A549 (cell line): Measurements from ENCODE around the gene PHF21A. TPM values are rescaled to one million over a fixed set of nuclear protein-coding genes. Genes with fewer than 3 reads are reported as not detected.

ENCODE experiments used
- ATAC-seq, 2 experiments: fragments of 200-7000 bp in 1 of 2; fragments of >200 bp in 1 of 2; cut with Nextera tagmentation in 1 of 2; cut with Tn5 transposase in 1 of 2; 3 replicates each; pipeline versions ENCODE4 v1.8.0 to v1.9.1; 2018 to 2020; ENCODE audit warnings: mild to moderate bottlenecking in 1 of 2, moderate library complexity in 1 of 2
- CTCF ChIA-PET: fragments of 300-600 bp; sonication (Branson Sonifier 250); formaldehyde crosslinking; extraction: SDS; loops from one replicate; lab custom pipeline; 2021; ENCODE audit warnings: antibody characterized with exemption, inconsistent platforms; lab: Yijun Ruan, JAX
- POLR2A ChIA-PET: fragments of 350-600 bp; formaldehyde crosslinking; extraction: SDS; loops from one replicate; lab custom pipeline; 2021; ENCODE audit warnings: antibody characterized with exemption, inconsistent platforms; lab: Yijun Ruan, JAX
- DNase-seq, 2 experiments: peaks; one replicate each; pipeline versions ENCODE4 v3.0.0 to v3.0.0-alpha.2; 2011 to 2016; ENCODE audit warnings: low read depth in 1 of 2, low spot score in 1 of 2
- FAIRE-seq: peaks from 2 replicates; lab custom pipeline; 2011; peaks lifted over from hg19 to GRCh38; lab: Jason Lieb, UNC
- H3K27ac ChIP-seq, 2 experiments: fragments of >200 bp; sonication (Bioruptor Twin); formaldehyde crosslinking; 3 replicates each; pipeline ENCODE4 v1.5.1; 2016 to 2017
- H3K4me1 ChIP-seq: fragments of >200 bp; sonication (Bioruptor Twin); formaldehyde crosslinking; 3 replicates; pipeline ENCODE4 v1.6.1; 2016
- H3K4me2 ChIP-seq: fragments of >200 bp; sonication (Bioruptor Twin); formaldehyde crosslinking; 3 replicates; pipeline ENCODE4 v1.6.1; 2016
- H3K4me3 ChIP-seq: fragments of >200 bp; sonication (Bioruptor Twin); formaldehyde crosslinking; 3 replicates; pipeline ENCODE4 v1.5.1; 2016
- H3K9me3 ChIP-seq: fragments of >200 bp; sonication (Bioruptor Twin); formaldehyde crosslinking; 3 replicates; pipeline ENCODE4 v1.6.1; 2016
- ATOH8 ChIP-seq: fragments of 250-450 bp; sonication (Bioruptor Pico); IDR thresholded peaks from 2 replicates; pipeline ENCODE4 v1.5.0; 2020; ENCODE audit warnings: low read depth, mild to moderate bottlenecking, moderate library complexity
- CBX8 ChIP-seq: fragments of 200-600 bp; sonication (generic); IDR thresholded peaks from 2 replicates; pipeline ENCODE4 v1.6.1; 2016
- CEBPB ChIP-seq, 2 experiments: fragments of >200 bp in 1 of 2; sonication (Bioruptor Twin) in 1 of 2; formaldehyde crosslinking in 1 of 2; IDR thresholded peaks; 2 replicates each; pipeline ENCODE4 v1.6.1; 2012 to 2016
- CHD2 ChIP-seq: fragments of 150-350 bp; IDR thresholded peaks from 2 replicates; pipeline ENCODE4 v1.6.1; 2014; ENCODE audit warnings: low read length; ENCODE audit not compliant: partially characterized antibody
- EHF ChIP-seq: fragments of 250-450 bp; sonication (Bioruptor Pico); IDR thresholded peaks from 2 replicates; pipeline ENCODE4 v1.5.0; 2020; ENCODE audit warnings: mild to moderate bottlenecking
- EP300 ChIP-seq, 2 experiments: fragments of >200 bp; sonication (Bioruptor Twin); formaldehyde crosslinking; IDR thresholded peaks; 2 replicates in 1 of 2; 3 replicates in 1 of 2; pipeline ENCODE4 v1.6.1; 2016 to 2017
- ESRRA ChIP-seq: fragments of 150-350 bp; IDR thresholded peaks from 2 replicates; pipeline ENCODE4 v1.6.1; 2014; ENCODE audit warnings: mild to moderate bottlenecking, low read length, borderline replicate concordance
- FOSB ChIP-seq: fragments of 250-450 bp; sonication (Bioruptor Pico); IDR thresholded peaks from 2 replicates; pipeline ENCODE4 v1.5.0; 2020; ENCODE audit warnings: mild to moderate bottlenecking, moderate library complexity
- HEYL ChIP-seq: fragments of 250-450 bp; sonication (Bioruptor Pico); IDR thresholded peaks from 2 replicates; pipeline ENCODE4 v1.8.0; 2021; ENCODE audit warnings: mild to moderate bottlenecking, moderate library complexity
- HOXA7 ChIP-seq: fragments of 250-450 bp; sonication (Bioruptor Pico); IDR thresholded peaks from 2 replicates; pipeline ENCODE4 v1.5.0; 2020; ENCODE audit warnings: mild to moderate bottlenecking, moderate library complexity
- HOXB5 ChIP-seq: fragments of 250-450 bp; sonication (Bioruptor Pico); IDR thresholded peaks from 2 replicates; pipeline ENCODE4 v1.5.0; 2020; ENCODE audit warnings: mild to moderate bottlenecking, moderate library complexity
- JUN ChIP-seq, 2 experiments: fragments of >200 bp; sonication (Bioruptor Twin); formaldehyde crosslinking; IDR thresholded peaks; 2 replicates in 1 of 2; 3 replicates in 1 of 2; pipeline ENCODE4 v1.6.1; 2016 to 2017
- JUNB ChIP-seq: fragments of >200 bp; sonication (Bioruptor Twin); formaldehyde crosslinking; IDR thresholded peaks from 2 replicates; pipeline ENCODE4 v1.6.1; 2016
- KDM1A ChIP-seq: fragments of 200-600 bp; sonication (generic); IDR thresholded peaks from 2 replicates; pipeline ENCODE4 v1.6.1; 2016; ENCODE audit warnings: low read depth, mild to moderate bottlenecking
- KDM5A ChIP-seq: fragments of 200-600 bp; sonication (generic); IDR thresholded peaks from 2 replicates; pipeline ENCODE4 v1.6.1; 2016; ENCODE audit warnings: antibody characterized with exemption, mild to moderate bottlenecking
- MAX ChIP-seq: IDR thresholded peaks from 2 replicates; pipeline ENCODE4 v1.6.1; 2012
- MAZ ChIP-seq: fragments of 150-350 bp; IDR thresholded peaks from 2 replicates; pipeline ENCODE4 v1.6.1; 2014; ENCODE audit warnings: antibody characterized with exemption, low read depth, low read length, borderline replicate concordance
- MYC ChIP-seq: IDR thresholded peaks from 2 replicates; pipeline ENCODE4 v1.6.1; 2012; ENCODE audit warnings: mild to moderate bottlenecking, inconsistent platforms, low read length, improper control_type of control experiment, borderline replicate concordance
- NFE2L2 ChIP-seq: fragments of 150-350 bp; conservative IDR thresholded peaks from 2 replicates; pipeline ENCODE4 v1.6.1; 2014; ENCODE audit warnings: low read length
- NR3C1 ChIP-seq: fragments of >200 bp; sonication (Bioruptor Twin); formaldehyde crosslinking; IDR thresholded peaks from 3 replicates; pipeline ENCODE4 v1.6.1; 2017
- PBX3 ChIP-seq: IDR thresholded peaks from 2 replicates; pipeline ENCODE4 v1.6.1; 2012
- PHF8 ChIP-seq: fragments of 200-600 bp; sonication (generic); IDR thresholded peaks from 2 replicates; pipeline ENCODE4 v1.6.1; 2016; ENCODE audit warnings: low read depth, mild to moderate bottlenecking, antibody characterized with exemption, moderate library complexity, borderline replicate concordance
- POLR2A ChIP-seq: IDR thresholded peaks from 2 replicates; pipeline ENCODE4 v1.6.1; 2012; ENCODE audit warnings: mild to moderate bottlenecking, low read length
- RFX5 ChIP-seq: fragments of 450-650 bp; IDR thresholded peaks from 2 replicates; pipeline ENCODE4 v1.7.1; 2014; ENCODE audit warnings: antibody characterized with exemption, mild to moderate bottlenecking, moderate library complexity
- TFCP2L1 ChIP-seq: fragments of 250-450 bp; sonication (Bioruptor Pico); IDR thresholded peaks from 2 replicates; pipeline ENCODE4 v1.5.0; 2021; ENCODE audit warnings: mild to moderate bottlenecking
- TP53 ChIP-seq: fragments of 250-450 bp; sonication (Bioruptor Pico); IDR thresholded peaks from 2 replicates; pipeline ENCODE4 v1.5.0; 2021; ENCODE audit warnings: mild to moderate bottlenecking, moderate library complexity
- ZC3H11A ChIP-seq: fragments of 450-650 bp; IDR thresholded peaks from 2 replicates; pipeline ENCODE4 v1.6.1; 2014; ENCODE audit warnings: antibody characterized with exemption, mild to moderate bottlenecking
- ZSCAN20 ChIP-seq: fragments of 250-450 bp; sonication (Bioruptor Pico); IDR thresholded peaks from 2 replicates; pipeline ENCODE4 v1.8.0; 2022; ENCODE audit warnings: mild to moderate bottlenecking, moderate library complexity
- WGBS: methylation state at CpG from one replicate; pipeline ENCODE4 v1.1.6; 2017; ENCODE audit errors: missing lambda C conversion rate; 5-methylcytosine and 5-hydroxymethylcytosine counted together
- polyA plus RNA-seq, 4 experiments: library from polyadenylated mRNA; depleted of rRNA in 3 of 4; stranded (reverse); fragments of >200 nt; fragmentation: RNase III in 1 of 4; extraction: RNeasy Plus Mini Kit Qiagen cat#74134 plus additional on column Dnase treatment in 1 of 4; gene quantifications; 2 replicates in 3 of 4; 3 replicates in 1 of 4; pipeline ENCODE4 v1.2.3, GENCODE V29; 2011 to 2017
- TF ChIP-seq, protein P1 (sequence below): IDR thresholded peaks from 2 replicates; pipeline ENCODE4 v1.6.1; 2012; ENCODE audit warnings: low read depth, borderline replicate concordance
- TF ChIP-seq, protein P2 (sequence below): fragments of >200 bp; sonication (Bioruptor Twin); formaldehyde crosslinking; IDR thresholded peaks from 2 replicates; pipeline ENCODE4 v1.6.1; 2016

PHF21A gene
- polyA plus RNA-seq, 2 of the 4 experiments (the other 2 are of a cell fraction), result 20.0 to 31.9 TPM

- TF ChIP-seq, protein P1, sequence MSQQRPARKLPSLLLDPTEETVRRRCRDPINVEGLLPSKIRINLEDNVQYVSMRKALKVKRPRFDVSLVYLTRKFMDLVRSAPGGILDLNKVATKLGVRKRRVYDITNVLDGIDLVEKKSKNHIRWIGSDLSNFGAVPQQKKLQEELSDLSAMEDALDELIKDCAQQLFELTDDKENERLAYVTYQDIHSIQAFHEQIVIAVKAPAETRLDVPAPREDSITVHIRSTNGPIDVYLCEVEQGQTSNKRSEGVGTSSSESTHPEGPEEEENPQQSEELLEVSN, result no peak
- TF ChIP-seq ESRRA, result no peak
- TF ChIP-seq, protein P2, sequence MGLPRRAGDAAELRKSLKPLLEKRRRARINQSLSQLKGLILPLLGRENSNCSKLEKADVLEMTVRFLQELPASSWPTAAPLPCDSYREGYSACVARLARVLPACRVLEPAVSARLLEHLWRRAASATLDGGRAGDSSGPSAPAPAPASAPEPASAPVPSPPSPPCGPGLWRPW, result no peak
- no peak for TF ChIP-seq POLR2A
Measured at GRCh38 chr11:46060013-46060412, 61.2 kb downstream of the PHF21A start (continued).

DNA sequence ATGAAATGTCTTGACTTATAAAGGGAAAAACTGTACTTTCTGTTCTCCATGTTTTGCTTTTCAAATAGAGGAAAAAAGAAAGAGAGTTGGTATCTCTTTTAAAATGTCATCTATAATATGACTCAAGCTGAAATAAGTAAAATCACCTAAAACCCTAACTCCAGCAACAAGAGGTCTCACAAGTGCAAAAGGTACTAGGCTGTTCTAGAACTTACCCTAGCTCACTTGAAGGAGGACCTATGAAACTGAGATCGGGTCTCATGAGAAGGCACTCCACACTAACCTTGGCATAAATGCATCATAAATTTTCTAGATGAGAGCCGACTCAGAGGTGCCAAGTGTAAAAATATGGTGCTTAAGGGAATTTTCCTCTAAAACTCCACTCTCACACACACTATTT, 63.8 kb downstream of the PHF21A start:
- CTCF ChIA-PET, result no interaction called here
- FAIRE-seq, result no peak
- no peak for DNase-seq
- Histone ChIP-seq H3K27ac (no peak overlapping the region), H3K4me3 (no peak overlapping the region), H3K4me1 (peaks cover 7% of the 10 kb centered on the region), H3K4me2 (no peak overlapping the region), H3K9me3 (no peaks in the 10 kb centered on the region)
- TF ChIP-seq HOXB5 (CRISPR knock-in tag), result no peak
- TF ChIP-seq HEYL (CRISPR knock-in tag), result no peak
- TF ChIP-seq CHD2, result no peak
- TF ChIP-seq CBX8, result no peak
- no peak for TF ChIP-seq NR3C1
- TF ChIP-seq PBX3, result no peak
- TF ChIP-seq MAX, result no peak
- no peak for TF ChIP-seq NFE2L2
- TF ChIP-seq JUN (IDR thresholded peaks at IDR 0.05), result no peak
- POLR2A ChIA-PET, result no interaction called here
- WGBS, result 89% methylated on average over 2 of the region's 2 CpGs
- no peak for ATAC-seq

GRCh38 chr11:46055371-46055770, 65.9 kb downstream of the PHF21A start:
- TF ChIP-seq HEYL (CRISPR knock-in tag) (no peak), TFCP2L1 (CRISPR knock-in tag) (no peak), MYC (no peak), NFE2L2 (no peak), HOXA7 (CRISPR knock-in tag) (no peak), CHD2 (no peak), ATOH8 (CRISPR knock-in tag) (no peak), KDM5A (no peak), KDM1A (no peak), HOXB5 (CRISPR knock-in tag) (no peak), EP300 (IDR thresholded peaks at IDR 0.05) (no peak)
- POLR2A ChIA-PET, result interaction anchor here (0.6 kb wide), 1 partner anchor 66 kb away, joined by 3 read pairs; no protein-coding TSS in a partner anchor
- Histone ChIP-seq H3K9me3 (no peaks in the 10 kb centered on the region), H3K4me1 (peaks cover 8% of the 10 kb centered on the region), H3K4me2 (0 out of 3 replicates have a peak overlapping the region, but pooled peaks have one; percentile 18), H3K27ac (no peak overlapping the region), H3K4me3 (no peak overlapping the region)
- FAIRE-seq, result no peak
- CTCF ChIA-PET, result interaction anchor here (0.8 kb wide), 1 partner anchor 260 kb away, joined by 3 read pairs; no protein-coding TSS in a partner anchor
- WGBS, result 62% methylated on average over 1 of the region's 1 CpG
- no peak for ATAC-seq
- no peak for DNase-seq

DNA sequence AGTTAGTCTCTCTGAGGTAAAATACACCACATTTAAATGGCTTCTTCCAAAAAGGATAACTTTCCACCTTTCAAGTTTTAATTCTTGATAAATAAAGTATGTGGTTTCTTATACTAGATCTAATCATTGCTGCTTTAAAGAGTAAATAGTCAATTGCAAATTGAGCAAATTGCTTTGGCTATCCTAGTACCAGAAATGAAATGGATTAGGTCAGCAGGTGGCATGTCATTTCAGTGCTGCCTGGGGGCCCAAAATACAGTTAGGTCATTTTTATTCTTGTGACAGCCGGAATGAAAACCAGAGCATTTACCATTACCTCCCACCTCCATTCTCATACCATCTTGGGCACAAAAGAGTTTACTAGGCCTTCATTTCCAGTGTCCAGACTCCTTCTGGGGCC, 70.2 kb downstream of the PHF21A start:
- Histone ChIP-seq H3K27ac (no peak overlapping the region), H3K4me3 (no peak overlapping the region), H3K9me3 (no peaks in the 10 kb centered on the region), H3K4me1 (peaks cover 13% of the 10 kb centered on the region), H3K4me2 (no peak overlapping the region)
- TF ChIP-seq PHF8 (no peak), MAZ (no peak), CEBPB (IDR thresholded peaks at IDR 0.05) (no peak), RFX5 (no peak), POLR2A (no peak), ZC3H11A (no peak), CBX8 (no peak), EHF (CRISPR knock-in tag) (no peak), TP53 (no peak), HOXB5 (CRISPR knock-in tag) (no peak), JUNB (no peak), ZSCAN20 (no peak), NFE2L2 (no peak), FOSB (CRISPR knock-in tag) (no peak), HOXA7 (CRISPR knock-in tag) (no peak)
- WGBS, result 94% methylated on average over 1 of the region's 1 CpG
- ATAC-seq, result no peak
- CTCF ChIA-PET, result interaction anchor here (1.5 to 2.0 kb wide), 2 partner anchors 20 to 39 kb away, joined by 3 to 6 read pairs; no protein-coding TSS in a partner anchor
- POLR2A ChIA-PET, result no interaction called here
- no peak for FAIRE-seq
- DNase-seq, result no peak
